ENCODE data around the gene CCDC112. TPM values are rescaled to one million over a fixed set of nuclear protein-coding genes. Genes with fewer than 3 reads are reported as not detected.

The CCDC112 gene
- polyA plus RNA-seq, 1 donor (not counting 4 experiments of a cell fraction or from before 2014, with no cell fraction given): 4.0 TPM

DNA sequence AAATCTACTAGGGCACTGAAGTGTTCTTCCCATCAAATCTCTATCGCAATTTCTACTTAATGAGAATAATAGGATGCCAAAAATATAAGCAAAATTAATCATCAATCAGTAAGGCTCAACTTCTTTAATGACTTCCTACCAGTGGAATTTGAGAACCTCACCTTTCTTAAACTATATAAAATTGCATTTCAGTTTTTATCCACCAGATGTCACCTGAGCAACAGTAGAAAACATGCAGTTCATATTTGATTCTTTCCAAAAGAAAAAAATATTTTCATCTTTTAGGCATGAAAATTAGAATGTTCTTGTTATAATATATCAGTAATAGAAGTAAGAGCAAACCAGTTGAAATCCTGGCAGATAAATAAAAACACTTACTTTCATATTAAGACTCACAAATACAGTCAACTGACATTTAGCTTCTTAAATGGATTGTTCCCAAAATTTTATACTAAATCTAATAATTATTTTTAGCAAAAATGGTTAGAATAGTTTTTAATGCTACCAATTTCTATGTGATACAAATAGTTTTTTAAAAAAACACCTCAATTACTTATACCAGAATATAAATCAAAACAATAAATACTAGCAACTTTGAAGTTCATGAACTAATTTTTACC is 13.4 kb upstream of the CCDC112 start:
- peak; percentile 15 for DNase-seq (ENCODE audit: low read depth, low spot score)
- peak; percentile 29 for FAIRE-seq
- H2AFZ ChIP-seq (ENCODE audit: control insufficient read depth, low read length): no peak overlapping the region
- no peaks in the 10 kb centered on the region for H3K36me3 ChIP-seq (ENCODE audit: control insufficient read depth in 2 of 2, extremely low read depth in 1 of 2, insufficient read depth in 2 of 2, low read length in 2 of 2)
- no peak overlapping the region for H3K4me3 ChIP-seq (ENCODE audit: control insufficient read depth in 2 of 3, extremely low read depth in 1 of 3, insufficient read depth in 2 of 3, low read depth in 1 of 3, low read length in 3 of 3)
- no peaks in the 10 kb centered on the region for H3K9me3 ChIP-seq (ENCODE audit: control insufficient read depth, low read depth, low read length)
- no peak overlapping the region for H3K27ac ChIP-seq (ENCODE audit: control insufficient read depth, insufficient read depth, low read length)
- no peaks in the 10 kb centered on the region for H4K20me1 ChIP-seq (ENCODE audit: control insufficient read depth, extremely low read depth, insufficient read depth, low read length)
- H3K27me3 ChIP-seq (ENCODE audit: control insufficient read depth, extremely low read depth, insufficient read depth, low read length): no peaks in the 10 kb centered on the region
- H3K9me1 ChIP-seq (ENCODE audit: control insufficient read depth, extremely low read depth, insufficient read depth, low read length): no peaks in the 10 kb centered on the region
- H3K9ac ChIP-seq (ENCODE audit: control insufficient read depth, extremely low read depth, insufficient read depth, low read length): no peak overlapping the region
- no peaks in the 10 kb centered on the region for H3K79me2 ChIP-seq (ENCODE audit: control insufficient read depth, insufficient read depth, low read length)
- dilution Hi-C loops (cut with MboI; ENCODE audit: extremely low pct_ligation_motif_present, low sequenced_read_pairs): no loop called here
- no peaks in the 10 kb centered on the region for H3K4me1 ChIP-seq (ENCODE audit: control insufficient read depth, extremely low read depth, insufficient read depth, low read length)
- H3K4me2 ChIP-seq (ENCODE audit: control insufficient read depth, extremely low read depth, insufficient read depth, low read depth, low read length): no peak overlapping the region
- TF ChIP-seq, protein P1, sequence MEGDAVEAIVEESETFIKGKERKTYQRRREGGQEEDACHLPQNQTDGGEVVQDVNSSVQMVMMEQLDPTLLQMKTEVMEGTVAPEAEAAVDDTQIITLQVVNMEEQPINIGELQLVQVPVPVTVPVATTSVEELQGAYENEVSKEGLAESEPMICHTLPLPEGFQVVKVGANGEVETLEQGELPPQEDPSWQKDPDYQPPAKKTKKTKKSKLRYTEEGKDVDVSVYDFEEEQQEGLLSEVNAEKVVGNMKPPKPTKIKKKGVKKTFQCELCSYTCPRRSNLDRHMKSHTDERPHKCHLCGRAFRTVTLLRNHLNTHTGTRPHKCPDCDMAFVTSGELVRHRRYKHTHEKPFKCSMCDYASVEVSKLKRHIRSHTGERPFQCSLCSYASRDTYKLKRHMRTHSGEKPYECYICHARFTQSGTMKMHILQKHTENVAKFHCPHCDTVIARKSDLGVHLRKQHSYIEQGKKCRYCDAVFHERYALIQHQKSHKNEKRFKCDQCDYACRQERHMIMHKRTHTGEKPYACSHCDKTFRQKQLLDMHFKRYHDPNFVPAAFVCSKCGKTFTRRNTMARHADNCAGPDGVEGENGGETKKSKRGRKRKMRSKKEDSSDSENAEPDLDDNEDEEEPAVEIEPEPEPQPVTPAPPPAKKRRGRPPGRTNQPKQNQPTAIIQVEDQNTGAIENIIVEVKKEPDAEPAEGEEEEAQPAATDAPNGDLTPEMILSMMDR (optimal IDR thresholded peaks at IDR 0.05 in 1 of 3, IDR thresholded peaks at IDR 0.05 in 1 of 3, conservative IDR thresholded peaks at IDR 0.05 in 1 of 3; ENCODE audit: extremely low read depth in 1 of 3, insufficient read depth in 2 of 3, low read length in 3 of 3): peak in 1 of 3 experiments; percentile 20
- TF ChIP-seq EZH2 (IDR thresholded peaks at IDR 0.05; ENCODE audit: low read length): no peak

DNA sequence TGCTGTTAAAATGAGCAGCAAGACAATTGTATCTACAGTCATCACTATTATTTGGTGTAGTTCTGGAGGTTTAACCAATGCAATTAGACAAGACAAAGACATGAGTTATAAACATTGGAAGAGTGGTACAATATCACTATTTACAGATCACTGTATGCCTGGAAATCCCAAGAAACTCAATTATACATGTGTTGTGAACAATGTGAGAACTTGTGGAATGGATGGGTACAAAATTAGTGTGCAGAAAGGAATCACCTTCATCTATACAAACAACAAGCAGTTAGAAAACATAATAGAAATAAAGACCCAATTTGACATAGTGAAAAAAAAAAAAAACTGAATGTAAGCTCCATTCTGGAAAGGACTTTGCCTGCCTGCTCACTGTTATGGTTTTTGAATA is 12.4 kb upstream of the CCDC112 start:
- no peak for FAIRE-seq
- dilution Hi-C loops (cut with MboI; ENCODE audit: extremely low pct_ligation_motif_present, low sequenced_read_pairs): no loop called here
- no peaks in the 10 kb centered on the region for H3K79me2 ChIP-seq (ENCODE audit: control insufficient read depth, insufficient read depth, low read length)

More for the DNA sequence above, 12.4 kb upstream of the CCDC112 start:
- H4K20me1 ChIP-seq (ENCODE audit: control insufficient read depth, extremely low read depth, insufficient read depth, low read length): no peaks in the 10 kb centered on the region
- H3K27ac ChIP-seq (ENCODE audit: control insufficient read depth, insufficient read depth, low read length): no peak overlapping the region
- no peaks in the 10 kb centered on the region for H3K4me1 ChIP-seq (ENCODE audit: control insufficient read depth, extremely low read depth, insufficient read depth, low read length)
- no peak for DNase-seq (ENCODE audit: low read depth, low spot score)
- no peaks in the 10 kb centered on the region for H3K27me3 ChIP-seq (ENCODE audit: control insufficient read depth, extremely low read depth, insufficient read depth, low read length)
- H3K4me2 ChIP-seq (ENCODE audit: control insufficient read depth, extremely low read depth, insufficient read depth, low read depth, low read length): no peak overlapping the region
- H3K9me1 ChIP-seq (ENCODE audit: control insufficient read depth, extremely low read depth, insufficient read depth, low read length): no peaks in the 10 kb centered on the region
- no peak overlapping the region for H2AFZ ChIP-seq (ENCODE audit: control insufficient read depth, low read length)
- H3K36me3 ChIP-seq (ENCODE audit: control insufficient read depth in 2 of 2, extremely low read depth in 1 of 2, insufficient read depth in 2 of 2, low read length in 2 of 2): no peaks in the 10 kb centered on the region
- H3K9ac ChIP-seq (ENCODE audit: control insufficient read depth, extremely low read depth, insufficient read depth, low read length): no peak overlapping the region
- H3K9me3 ChIP-seq (ENCODE audit: control insufficient read depth, low read depth, low read length): no peaks in the 10 kb centered on the region
- no peak overlapping the region for H3K4me3 ChIP-seq (ENCODE audit: control insufficient read depth in 2 of 3, extremely low read depth in 1 of 3, insufficient read depth in 2 of 3, low read depth in 1 of 3, low read length in 3 of 3)
- TF ChIP-seq, protein P1 (optimal IDR thresholded peaks at IDR 0.05 in 1 of 3, IDR thresholded peaks at IDR 0.05 in 1 of 3, conservative IDR thresholded peaks at IDR 0.05 in 1 of 3; ENCODE audit: extremely low read depth in 1 of 3, insufficient read depth in 2 of 3, low read length in 3 of 3): no peak
- TF ChIP-seq EZH2 (IDR thresholded peaks at IDR 0.05; ENCODE audit: low read length): no peak

All from keratinocyte (primary cell).